Measurements from ENCODE around the gene ASB15.

DNA sequence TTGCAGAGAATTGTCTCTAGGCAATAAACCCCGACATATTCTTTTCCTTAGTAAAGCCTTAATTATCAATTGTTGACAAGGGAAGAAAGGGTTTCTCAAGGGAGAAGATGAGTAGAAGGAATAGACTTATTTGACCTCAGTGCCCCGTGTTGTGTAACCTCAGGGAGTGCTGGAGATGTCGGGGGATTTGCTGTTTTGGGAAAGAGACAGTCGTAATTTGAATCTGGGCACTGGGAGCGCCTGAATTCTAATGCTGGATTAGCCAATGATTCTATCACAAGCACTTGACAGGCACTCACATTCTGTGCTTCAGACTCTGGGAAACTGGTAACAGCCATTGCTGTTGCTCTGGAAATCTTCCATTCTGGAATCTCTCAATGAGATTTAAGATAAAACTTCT, 40.3 kb downstream of the ASB15 start:
- TF ChIP-seq POLR2AphosphoS5 (IDR thresholded peaks at IDR 0.05; ENCODE audit: low read depth, low read length) (no peak), TAF1 (IDR thresholded peaks at IDR 0.05; ENCODE audit: low read depth, low read length) (no peak), JUN (IDR thresholded peaks at IDR 0.05; ENCODE audit: low read depth, low read length) (no peak), POLR2A (IDR thresholded peaks at IDR 0.05; ENCODE audit: control extremely low read depth in 1 of 2, low read depth in 2 of 2, low read length in 2 of 2) (no peak), CREB1 (IDR thresholded peaks at IDR 0.05) (no peak), SP2 (IDR thresholded peaks at IDR 0.05; ENCODE audit: low read length) (no peak)
- TF ChIP-seq, protein P1, sequence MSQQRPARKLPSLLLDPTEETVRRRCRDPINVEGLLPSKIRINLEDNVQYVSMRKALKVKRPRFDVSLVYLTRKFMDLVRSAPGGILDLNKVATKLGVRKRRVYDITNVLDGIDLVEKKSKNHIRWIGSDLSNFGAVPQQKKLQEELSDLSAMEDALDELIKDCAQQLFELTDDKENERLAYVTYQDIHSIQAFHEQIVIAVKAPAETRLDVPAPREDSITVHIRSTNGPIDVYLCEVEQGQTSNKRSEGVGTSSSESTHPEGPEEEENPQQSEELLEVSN (IDR thresholded peaks at IDR 0.05) = no peak
- TF ChIP-seq, protein P2, sequence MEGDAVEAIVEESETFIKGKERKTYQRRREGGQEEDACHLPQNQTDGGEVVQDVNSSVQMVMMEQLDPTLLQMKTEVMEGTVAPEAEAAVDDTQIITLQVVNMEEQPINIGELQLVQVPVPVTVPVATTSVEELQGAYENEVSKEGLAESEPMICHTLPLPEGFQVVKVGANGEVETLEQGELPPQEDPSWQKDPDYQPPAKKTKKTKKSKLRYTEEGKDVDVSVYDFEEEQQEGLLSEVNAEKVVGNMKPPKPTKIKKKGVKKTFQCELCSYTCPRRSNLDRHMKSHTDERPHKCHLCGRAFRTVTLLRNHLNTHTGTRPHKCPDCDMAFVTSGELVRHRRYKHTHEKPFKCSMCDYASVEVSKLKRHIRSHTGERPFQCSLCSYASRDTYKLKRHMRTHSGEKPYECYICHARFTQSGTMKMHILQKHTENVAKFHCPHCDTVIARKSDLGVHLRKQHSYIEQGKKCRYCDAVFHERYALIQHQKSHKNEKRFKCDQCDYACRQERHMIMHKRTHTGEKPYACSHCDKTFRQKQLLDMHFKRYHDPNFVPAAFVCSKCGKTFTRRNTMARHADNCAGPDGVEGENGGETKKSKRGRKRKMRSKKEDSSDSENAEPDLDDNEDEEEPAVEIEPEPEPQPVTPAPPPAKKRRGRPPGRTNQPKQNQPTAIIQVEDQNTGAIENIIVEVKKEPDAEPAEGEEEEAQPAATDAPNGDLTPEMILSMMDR (IDR thresholded peaks at IDR 0.05; ENCODE audit: control extremely low read depth in 1 of 3, insufficient read depth in 1 of 3, low read depth in 1 of 3, low read length in 3 of 3) = no peak
- TF ChIP-seq, protein P3, sequence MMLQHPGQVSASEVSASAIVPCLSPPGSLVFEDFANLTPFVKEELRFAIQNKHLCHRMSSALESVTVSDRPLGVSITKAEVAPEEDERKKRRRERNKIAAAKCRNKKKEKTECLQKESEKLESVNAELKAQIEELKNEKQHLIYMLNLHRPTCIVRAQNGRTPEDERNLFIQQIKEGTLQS (IDR thresholded peaks at IDR 0.05; ENCODE audit: insufficient read depth, low read depth, low read length) = no peak
- TF ChIP-seq, protein P4, sequence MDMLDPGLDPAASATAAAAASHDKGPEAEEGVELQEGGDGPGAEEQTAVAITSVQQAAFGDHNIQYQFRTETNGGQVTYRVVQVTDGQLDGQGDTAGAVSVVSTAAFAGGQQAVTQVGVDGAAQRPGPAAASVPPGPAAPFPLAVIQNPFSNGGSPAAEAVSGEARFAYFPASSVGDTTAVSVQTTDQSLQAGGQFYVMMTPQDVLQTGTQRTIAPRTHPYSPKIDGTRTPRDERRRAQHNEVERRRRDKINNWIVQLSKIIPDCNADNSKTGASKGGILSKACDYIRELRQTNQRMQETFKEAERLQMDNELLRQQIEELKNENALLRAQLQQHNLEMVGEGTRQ (IDR thresholded peaks at IDR 0.05; ENCODE audit: low read length) = no peak
